GM12892 (cell line): ENCODE data around the gene PSMB2.

Experiments used
- POLR2A ChIP-seq: IDR thresholded peaks from 2 replicates; pipeline ENCODE4 v1.6.1; 2011; ENCODE audit warnings: low read depth, low read length, control low read depth
- POLR2AphosphoS5 ChIP-seq: IDR thresholded peaks from 2 replicates; pipeline ENCODE4 v1.6.1; 2011; ENCODE audit warnings: low read depth, low read length, control low read depth

- TF ChIP-seq POLR2A, result no peak
- no peak for TF ChIP-seq POLR2AphosphoS5
Observed at GRCh38 chr1:35595684-35596083, 45.6 kb downstream of the PSMB2 start.
